ENCODE measurements around the gene RANGRF.

RANGRF gene

GRCh38 chr17:8312726-8313600 lies 24.5 kb downstream of the RANGRF start:
- no peaks in the 10 kb centered on the region for H3K36me3 ChIP-seq (ENCODE audit: insufficient read depth, low read length)
- no peak overlapping the region for H2AFZ ChIP-seq (ENCODE audit: low read depth, low read length)
- ATAC-seq (ENCODE audit: insufficient read depth, low read depth) (no peak), DNase-seq (no peak)
- H3K27ac ChIP-seq (ENCODE audit: low read length): no peak overlapping the region
- no peak overlapping the region for H3K9ac ChIP-seq (ENCODE audit: low read depth, low read length)
- no peak for TF ChIP-seq EZH2 (IDR thresholded peaks at IDR 0.05; ENCODE audit: borderline replicate concordance, low read depth, low read length, severe bottlenecking)
- TF ChIP-seq, protein P1, sequence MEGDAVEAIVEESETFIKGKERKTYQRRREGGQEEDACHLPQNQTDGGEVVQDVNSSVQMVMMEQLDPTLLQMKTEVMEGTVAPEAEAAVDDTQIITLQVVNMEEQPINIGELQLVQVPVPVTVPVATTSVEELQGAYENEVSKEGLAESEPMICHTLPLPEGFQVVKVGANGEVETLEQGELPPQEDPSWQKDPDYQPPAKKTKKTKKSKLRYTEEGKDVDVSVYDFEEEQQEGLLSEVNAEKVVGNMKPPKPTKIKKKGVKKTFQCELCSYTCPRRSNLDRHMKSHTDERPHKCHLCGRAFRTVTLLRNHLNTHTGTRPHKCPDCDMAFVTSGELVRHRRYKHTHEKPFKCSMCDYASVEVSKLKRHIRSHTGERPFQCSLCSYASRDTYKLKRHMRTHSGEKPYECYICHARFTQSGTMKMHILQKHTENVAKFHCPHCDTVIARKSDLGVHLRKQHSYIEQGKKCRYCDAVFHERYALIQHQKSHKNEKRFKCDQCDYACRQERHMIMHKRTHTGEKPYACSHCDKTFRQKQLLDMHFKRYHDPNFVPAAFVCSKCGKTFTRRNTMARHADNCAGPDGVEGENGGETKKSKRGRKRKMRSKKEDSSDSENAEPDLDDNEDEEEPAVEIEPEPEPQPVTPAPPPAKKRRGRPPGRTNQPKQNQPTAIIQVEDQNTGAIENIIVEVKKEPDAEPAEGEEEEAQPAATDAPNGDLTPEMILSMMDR (IDR thresholded peaks at IDR 0.05; ENCODE audit: borderline replicate concordance, extremely low read depth, low read length, poor library complexity, severe bottlenecking): no peak
- H3K27me3 ChIP-seq (ENCODE audit: insufficient read depth, low read length, poor library complexity): peaks cover 7% of the 10 kb centered on the region
- H4K20me1 ChIP-seq (ENCODE audit: insufficient read depth, low read length): no peaks in the 10 kb centered on the region; the same call in 1 of the 2 replicates
- H3K4me1 ChIP-seq (ENCODE audit: insufficient read depth, low read length): no peaks in the 10 kb centered on the region
- no peak overlapping the region for H3K4me3 ChIP-seq (ENCODE audit: low read depth in 1 of 2, low read length in 2 of 2)
- H3K9me3 ChIP-seq (ENCODE audit: insufficient read depth, low read length, severe bottlenecking): no peaks in the 10 kb centered on the region
- no peak overlapping the region for H3K4me2 ChIP-seq (ENCODE audit: insufficient read depth, low read length)
- H3K79me2 ChIP-seq (ENCODE audit: insufficient read depth, low read length): no peaks in the 10 kb centered on the region

GRCh38 chr17:8314797-8315763 lies 26.6 kb downstream of the RANGRF start:
- Histone ChIP-seq H3K27me3 (ENCODE audit: insufficient read depth, low read length, poor library complexity) (peaks cover 7% of the 10 kb centered on the region), H3K4me1 (ENCODE audit: insufficient read depth, low read length) (no peaks in the 10 kb centered on the region), H2AFZ (ENCODE audit: low read depth, low read length) (no peak overlapping the region), H3K4me2 (ENCODE audit: insufficient read depth, low read length) (no peak overlapping the region), H3K27ac (ENCODE audit: low read length) (no peak overlapping the region), H3K4me3 (ENCODE audit: low read depth in 1 of 2, low read length in 2 of 2) (no peak overlapping the region), H4K20me1 (ENCODE audit: insufficient read depth, low read length) (no peaks in the 10 kb centered on the region; the same call in 1 of the 2 replicates), H3K9me3 (ENCODE audit: insufficient read depth, low read length, severe bottlenecking) (no peaks in the 10 kb centered on the region), H3K36me3 (ENCODE audit: insufficient read depth, low read length) (no peaks in the 10 kb centered on the region), H3K9ac (ENCODE audit: low read depth, low read length) (no peak overlapping the region), H3K79me2 (ENCODE audit: insufficient read depth, low read length) (no peaks in the 10 kb centered on the region)
- no peak for ATAC-seq (ENCODE audit: insufficient read depth, low read depth)
- DNase-seq: no peak
- TF ChIP-seq, protein P1 (IDR thresholded peaks at IDR 0.05; ENCODE audit: borderline replicate concordance, extremely low read depth, low read length, poor library complexity, severe bottlenecking): no peak
- no peak for TF ChIP-seq EZH2 (IDR thresholded peaks at IDR 0.05; ENCODE audit: borderline replicate concordance, low read depth, low read length, severe bottlenecking)

GRCh38 chr17:8315764-8316217 lies 27.3 kb downstream of the RANGRF start:
- H3K4me2 ChIP-seq (ENCODE audit: insufficient read depth, low read length): no peak overlapping the region
- no peaks in the 10 kb centered on the region for H3K9me3 ChIP-seq (ENCODE audit: insufficient read depth, low read length, severe bottlenecking)
- H3K4me1 ChIP-seq (ENCODE audit: insufficient read depth, low read length): no peaks in the 10 kb centered on the region
- DNase-seq: no peak
- H4K20me1 ChIP-seq (ENCODE audit: insufficient read depth, low read length): no peaks in the 10 kb centered on the region; the same call in 1 of the 2 replicates
- TF ChIP-seq, protein P1 (IDR thresholded peaks at IDR 0.05; ENCODE audit: borderline replicate concordance, extremely low read depth, low read length, poor library complexity, severe bottlenecking): no peak
- H3K27me3 ChIP-seq (ENCODE audit: insufficient read depth, low read length, poor library complexity): peaks cover 7% of the 10 kb centered on the region
- no peaks in the 10 kb centered on the region for H3K36me3 ChIP-seq (ENCODE audit: insufficient read depth, low read length)
- no peak overlapping the region for H2AFZ ChIP-seq (ENCODE audit: low read depth, low read length)
- no peak overlapping the region for H3K4me3 ChIP-seq (ENCODE audit: low read depth in 1 of 2, low read length in 2 of 2)
- H3K79me2 ChIP-seq (ENCODE audit: insufficient read depth, low read length): no peaks in the 10 kb centered on the region
- ATAC-seq (ENCODE audit: insufficient read depth, low read depth): no peak
- no peak overlapping the region for H3K9ac ChIP-seq (ENCODE audit: low read depth, low read length)
- H3K27ac ChIP-seq (ENCODE audit: low read length): no peak overlapping the region
